Thoracic aorta endothelial cell (primary cell): ENCODE measurements around the gene RPL10A. TPM values are rescaled to one million over a fixed set of nuclear protein-coding genes. Genes with fewer than 3 reads are reported as not detected.

ENCODE experiments used
- small RNA-seq: library from RNA; depleted of rRNA; stranded (forward); fragments of <200 nt; gene quantifications from one replicate; pipeline ENCODE3, GENCODE V24; 2012
- total RNA-seq: library from RNA; depleted of rRNA; stranded (reverse); fragments of >200 nt; gene quantifications from 2 replicates; pipeline ENCODE4 v1.2.3, GENCODE V29; 2012

The RPL10A gene
- 1,176 and 1,523 TPM in 2 replicates for total RNA-seq

DNA sequence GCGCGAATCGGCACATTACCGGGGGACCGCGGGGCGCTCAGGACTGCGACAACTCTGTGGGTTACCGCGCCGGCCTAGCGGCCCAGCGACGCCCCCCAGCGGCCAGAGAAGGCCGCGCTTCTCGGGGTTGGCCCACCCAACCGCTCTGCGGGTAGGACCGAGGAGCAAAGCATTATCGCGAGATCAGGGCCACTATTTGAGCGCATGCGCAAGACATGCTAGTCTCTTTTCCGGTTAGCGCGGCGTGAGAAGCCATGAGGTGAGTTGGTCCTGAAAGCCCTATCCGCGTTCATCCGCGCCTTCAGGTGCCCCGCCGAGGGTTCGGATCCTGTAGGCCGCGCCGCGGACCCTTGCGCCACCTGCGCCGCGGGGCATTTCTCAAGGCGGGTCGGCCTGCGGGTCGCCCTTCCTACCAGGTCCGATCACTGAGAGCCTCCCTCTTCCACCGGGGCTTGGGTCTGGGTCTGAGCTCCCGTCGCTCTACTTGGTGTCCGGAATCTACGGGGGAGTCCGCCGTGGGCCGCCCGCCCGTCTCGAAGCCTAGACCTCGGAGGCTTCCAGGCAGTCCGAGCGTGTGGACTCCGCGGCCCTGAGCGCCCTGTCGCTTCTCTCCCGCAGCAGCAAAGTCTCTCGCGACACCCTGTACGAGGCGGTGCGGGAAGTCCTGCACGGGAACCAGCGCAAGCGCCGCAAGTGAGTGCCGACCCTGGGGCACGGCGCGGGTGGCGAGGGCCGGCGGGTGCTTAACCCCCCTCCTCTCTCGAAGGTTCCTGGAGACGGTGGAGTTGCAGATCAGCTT lies at the start of gene RPL10A:
Gene RPL10A, plus strand, starts transcription at position 221 of the 799 bp plus-strand sequence. Its CDS starts 34 bp downstream, at position 255.

DNA sequence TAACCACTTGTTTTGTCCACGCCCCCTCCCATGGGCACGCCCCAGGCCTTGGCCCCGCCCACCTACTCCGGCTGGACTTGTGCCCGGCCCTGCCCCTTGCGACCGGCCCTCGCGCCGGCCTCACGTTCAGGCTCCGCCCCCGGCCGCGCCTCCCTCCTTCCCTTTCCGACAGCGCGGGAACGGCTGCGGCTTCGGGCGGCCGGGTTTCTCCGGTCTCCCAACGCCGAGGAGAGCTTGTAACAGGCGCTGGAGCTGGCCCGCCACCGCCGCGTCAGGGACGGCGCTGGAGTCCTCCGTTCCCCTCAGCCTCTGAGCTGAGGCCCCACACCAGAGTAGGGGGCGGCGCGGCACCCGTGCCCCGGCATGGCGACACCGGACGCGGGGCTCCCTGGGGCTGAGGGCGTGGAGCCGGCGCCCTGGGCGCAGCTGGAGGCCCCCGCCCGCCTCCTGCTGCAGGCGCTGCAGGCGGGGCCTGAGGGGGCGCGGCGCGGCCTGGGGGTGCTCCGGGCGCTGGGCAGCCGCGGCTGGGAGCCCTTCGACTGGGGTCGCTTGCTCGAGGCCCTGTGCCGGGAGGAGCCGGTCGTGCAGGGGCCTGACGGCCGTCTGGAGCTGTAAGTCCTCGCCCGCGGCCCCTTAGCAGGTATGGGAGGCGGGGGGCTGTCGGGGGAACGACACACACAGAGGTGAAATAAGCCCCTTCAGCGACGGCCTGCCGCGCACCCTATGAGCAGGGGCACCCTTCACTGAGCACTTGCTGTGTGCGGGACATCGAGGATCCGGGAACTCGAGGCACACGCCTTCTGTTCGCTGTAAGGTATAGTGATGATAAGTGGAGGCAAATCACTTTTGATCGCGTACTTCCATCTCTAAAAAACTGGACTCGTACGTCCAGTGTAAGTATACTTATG lies 15.8 kb upstream of the RPL10A start, which contains the start of gene FANCE:
Gene FANCE, plus strand, starts transcription at position 156 of the 908 bp plus-strand sequence. Its CDS starts 208 bp downstream, at position 364.

DNA sequence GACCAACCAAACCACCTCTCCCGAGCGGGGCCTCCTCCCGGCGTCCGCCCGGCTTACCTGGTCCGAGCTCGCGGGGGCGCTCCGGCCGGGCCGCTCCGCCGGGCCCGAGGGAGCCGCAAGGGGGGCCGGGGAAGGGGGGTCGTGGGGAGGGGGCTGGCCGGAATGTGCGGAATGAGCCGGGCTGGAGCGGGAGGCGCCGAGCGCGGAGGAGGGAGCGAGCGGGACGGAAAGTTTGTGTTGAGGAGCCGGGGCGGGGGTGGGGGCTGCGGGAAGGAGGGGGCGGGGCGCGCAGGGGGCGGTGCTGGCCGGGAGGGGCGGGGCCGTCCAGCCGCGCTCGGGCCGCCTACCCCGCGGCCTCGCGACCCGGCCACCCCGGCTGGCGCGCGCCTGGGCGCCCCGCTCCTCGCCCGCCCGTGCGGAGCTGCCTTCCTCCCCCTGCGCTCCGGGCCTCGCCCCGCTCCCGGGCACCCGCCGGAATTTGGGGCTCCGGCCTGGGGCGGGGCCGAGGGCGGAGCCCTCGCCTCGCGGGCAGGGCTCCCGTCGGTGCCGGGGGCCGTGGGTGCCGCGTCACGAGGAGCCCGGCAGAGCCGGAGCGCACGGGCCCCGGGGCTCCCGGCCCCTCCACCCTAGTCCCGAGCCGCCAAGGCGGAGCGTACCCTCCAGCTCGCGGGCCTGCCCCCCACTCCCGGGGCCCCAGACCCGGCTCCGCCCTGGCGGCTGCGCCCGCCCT lies 28.8 kb downstream of the RPL10A start, which contains the start of gene TEAD3:
Gene TEAD3, minus strand, starts transcription at position 239 of the 730 bp plus-strand sequence.

DNA sequence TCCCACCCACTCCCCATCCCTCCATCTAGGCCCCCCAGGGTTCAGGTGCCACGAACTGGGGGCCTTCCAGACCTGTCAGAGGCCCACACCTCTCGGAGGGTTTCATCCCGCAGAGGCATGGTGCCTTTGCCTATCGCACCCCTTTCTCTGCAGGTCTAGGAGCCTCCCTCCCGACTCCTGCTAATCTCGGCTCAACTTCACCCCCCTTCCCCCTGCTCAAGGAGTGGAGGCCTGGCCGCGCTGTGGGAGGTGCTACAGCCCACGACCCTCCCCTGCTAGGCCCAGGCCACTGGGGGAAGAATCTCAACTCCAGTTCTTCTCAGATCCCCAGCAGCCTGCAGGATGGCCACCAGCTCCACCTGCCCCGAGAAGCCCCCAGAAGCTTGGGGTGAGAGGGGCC lies 44.5 kb downstream of the RPL10A start, which contains the start of gene TULP1:
Gene TULP1, minus strand, starts transcription at position 157 of the 400 bp plus-strand sequence. Its CDS starts 38 bp downstream, at position 119.

Small RNA genes within 50 kb of the gene (small RNA-seq; reads per million reads assigned to genes)
- not detected for gene MIR7111

Other genes starting within 250 kb of the RPL10A start
- 13.2 and 17.4 TPM in 2 replicates for gene ZNF76, start 208.7 kb upstream of the RPL10A start, total RNA-seq
- 0.13 and 0.65 TPM in 2 replicates for gene DEF6, start 170.6 kb upstream of the RPL10A start, total RNA-seq
- 5.2 and 6.6 TPM in 2 replicates for gene PPARD, start 125.8 kb upstream of the RPL10A start, total RNA-seq
- 6.9 and 8.5 TPM in 2 replicates for gene FANCE, start 16.1 kb upstream of the RPL10A start, total RNA-seq
- gene TEAD3, start 28.7 kb downstream of the RPL10A start, total RNA-seq = 0.27 and 0.36 TPM in 2 replicates
- gene TULP1, start 44.5 kb downstream of the RPL10A start, total RNA-seq = not detected in 2 replicates
- gene FKBP5, start 220.5 kb downstream of the RPL10A start, total RNA-seq = 48.0 and 64.5 TPM in 2 replicates